Stomach (tissue), 9 donors: Measurements from ENCODE around the gene TMOD4. TPM values are rescaled to one million over a fixed set of nuclear protein-coding genes. Genes with fewer than 3 reads are reported as not detected.

Experiments used
- DNase-seq, 2 donors: peaks; one replicate each; pipeline versions ENCODE4 v3.0.0 to v3.0.0-alpha.2; 2013 to 2019
- H3K27ac ChIP-seq, 5 donors: fragments of 200-600 bp in 4 of 5; sonication (generic) in 4 of 5; one replicate each; pipeline ENCODE4 v1.5.1; 2013 to 2019; ENCODE audit warnings: mild to moderate bottlenecking in 1 of 5, moderate library complexity in 1 of 5
- H3K27me3 ChIP-seq, 3 donors: fragments of 200-600 bp; sonication (generic); one replicate each; pipeline ENCODE4 v1.5.1; 2017 to 2019; ENCODE audit warnings: mixed run types in 1 of 3
- H3K36me3 ChIP-seq, 4 donors: fragments of 200-600 bp; sonication (generic); 1 replicate in 3 of 4; 2 replicates in 1 of 4; pipeline ENCODE4 v1.5.1; 2016 to 2019
- H3K4me1 ChIP-seq, 4 donors: fragments of 200-600 bp; sonication (generic); one replicate each; pipeline ENCODE4 v1.5.1; 2016 to 2019
- H3K4me3 ChIP-seq, 4 donors: fragments of 200-600 bp; sonication (generic) in 3 of 4; one replicate each; pipeline ENCODE4 v1.5.1; 2016 to 2019; ENCODE audit warnings: mild to moderate bottlenecking in 1 of 4
- H3K9me3 ChIP-seq, 4 donors: fragments of 200-600 bp; sonication (generic); one replicate each; pipeline ENCODE4 v1.5.1; 2016 to 2019
- CTCF ChIP-seq, 7 experiments: fragments of 450-650 bp in 4 of 7; fragments of 200-600 bp in 3 of 7; sonication (generic) in 3 of 7; IDR thresholded peaks; one replicate each; pipeline ENCODE4 v1.5.1; 2016 to 2019; ENCODE audit warnings: antibody characterized with exemption in 7 of 7, control low read depth in 2 of 7, mild to moderate bottlenecking in 1 of 7
- EP300 ChIP-seq: sonication (generic); formaldehyde crosslinking; IDR thresholded peaks from one replicate; pipeline ENCODE4 v1.6.1; 2017; ENCODE audit warnings: antibody characterized with exemption
- POLR2A ChIP-seq, 4 donors: fragments of 450-650 bp; IDR thresholded peaks; one replicate each; pipeline ENCODE4 v1.6.1; 2016; ENCODE audit warnings: antibody characterized with exemption in 4 of 4, control low read depth in 2 of 4, mild to moderate bottlenecking in 1 of 4, moderate library complexity in 1 of 4
- POLR2AphosphoS5 ChIP-seq, 3 donors: sonication (generic); formaldehyde crosslinking; IDR thresholded peaks; one replicate each; pipeline ENCODE4 v1.6.1; 2016; ENCODE audit warnings: antibody characterized with exemption in 3 of 3
- WGBS, 5 donors: extraction: QIAGEN DNeasy Blood & Tissue Kit in 3 of 5; methylation state at CpG; one replicate each; pipeline versions ENCODE4 v1.1.5 to v1.1.7; 2013 to 2018; 5-methylcytosine and 5-hydroxymethylcytosine counted together
- intact Hi-C: fragments of 100-400 bp; cut with DNase I; formaldehyde crosslinking; loops from one replicate; pipeline ENCODE4 v1.15.1; 2023; ENCODE audit warnings: low total_unique reads
- polyA plus RNA-seq, 3 donors: library from polyadenylated mRNA; stranded (reverse); fragments of 200-250 nt; gene quantifications; one replicate each; pipeline ENCODE4 v1.2.3, GENCODE V29; 2013
- total RNA-seq, 5 donors: library from RNA; depleted of rRNA; stranded (reverse); fragments of >200 nt; gene quantifications; one replicate each; pipeline versions ENCODE4 v1.1.0 to v1.2.3, GENCODE V29; 2014 to 2016
- donor health status: healthy with polysubstance abuse.
- donor health status: Bipolar disorder and iron deficiency.
- donor health status: healthy.

TMOD4 gene
- total and polyA plus RNA-seq, 8 donors = 1.2 TPM; not detected in 7

GRCh38 chr1:151187205-151187604 lies 11.4 kb upstream of the TMOD4 start:
- no peaks in the 10 kb centered on the region for H3K27me3 ChIP-seq
- DNase-seq = peak in 1 of 2 donors; percentile 34
- H3K27ac ChIP-seq = peak overlapping the region in 2 of 5 donors; percentile 18 to 24
- H3K4me3 ChIP-seq = no peak overlapping the region
- no peaks in the 10 kb centered on the region for H3K9me3 ChIP-seq
- WGBS, 5 donors = 76 to 91% (median 84%) methylated on average over 1 of the region's 1 CpG
- TF ChIP-seq CTCF (IDR thresholded peaks at IDR 0.05) (no peak), POLR2AphosphoS5 (IDR thresholded peaks at IDR 0.05) (no peak), POLR2A (IDR thresholded peaks at IDR 0.05) (no peak), EP300 (no peak)
- H3K36me3 ChIP-seq = peaks cover 33 to 39% (median 38%) of the 10 kb centered on the region in 4 donors
- peaks cover 15 to 37% (median 30%) of the 10 kb centered on the region in 4 donors for H3K4me1 ChIP-seq
- intact Hi-C loops = no loop called here

GRCh38 chr1:151184211-151184610 lies 8.4 kb upstream of the TMOD4 start:
- H3K4me1 ChIP-seq = peaks cover 9 to 29% (median 22%) of the 10 kb centered on the region in 4 donors
- 88 to 96% (median 89%) methylated on average over 10 of the region's 10 CpGs for WGBS, 5 donors
- no peaks in the 10 kb centered on the region for H3K27me3 ChIP-seq
- TF ChIP-seq EP300 (no peak), CTCF (IDR thresholded peaks at IDR 0.05) (no peak), POLR2A (IDR thresholded peaks at IDR 0.05) (no peak), POLR2AphosphoS5 (IDR thresholded peaks at IDR 0.05) (no peak)
- intact Hi-C loops = no loop called here
- no peak for DNase-seq
- H3K27ac ChIP-seq = no peak overlapping the region
- H3K36me3 ChIP-seq = peaks cover 60 to 69% (median 68%) of the 10 kb centered on the region in 4 donors
- H3K4me3 ChIP-seq = no peak overlapping the region
- H3K9me3 ChIP-seq = no peaks in the 10 kb centered on the region

- intact Hi-C loops = loop anchor here (10.0 kb wide), 1 partner anchor 68 kb away; no protein-coding TSS in a partner anchor
- Histone ChIP-seq H3K4me3 (no peak overlapping the region), H3K27me3 (no peaks in the 10 kb centered on the region), H3K36me3 (peaks cover 70 to 90% (median 87%) of the 10 kb centered on the region in 4 donors), H3K9me3 (no peaks in the 10 kb centered on the region), H3K27ac (no peak overlapping the region), H3K4me1 (peaks cover 0 to 10% (median 0%) of the 10 kb centered on the region in 4 donors)
- TF ChIP-seq POLR2AphosphoS5 (IDR thresholded peaks at IDR 0.05) = no peak
- TF ChIP-seq EP300 = no peak
- no peak for TF ChIP-seq CTCF (IDR thresholded peaks at IDR 0.05)
- TF ChIP-seq POLR2A (IDR thresholded peaks at IDR 0.05) = no peak
- DNase-seq = no peak
- WGBS, 5 donors = 92 to 95% (median 94%) methylated on average over 17 of the region's 17 CpGs
These were observed 799 bp upstream of the TMOD4 start for GRCh38 chr1:151176514-151177045.

GRCh38 chr1:151175041-151175741 lies 590 bp downstream of the TMOD4 start:
- no peaks in the 10 kb centered on the region for H3K27me3 ChIP-seq
- no peaks in the 10 kb centered on the region for H3K9me3 ChIP-seq
- peaks cover 0 to 10% (median 0%) of the 10 kb centered on the region in 4 donors for H3K4me1 ChIP-seq
- WGBS, 5 donors = 59 to 82% (median 72%) methylated on average over 6 of the region's 6 CpGs
- H3K27ac ChIP-seq = peak overlapping the region in 2 of 5 donors; percentile 32 to 33
- DNase-seq = no peak
- intact Hi-C loops = loop anchor here (10.0 kb wide), 1 partner anchor 70 kb away; no protein-coding TSS in a partner anchor
- TF ChIP-seq EP300 (no peak), POLR2A (IDR thresholded peaks at IDR 0.05) (no peak), POLR2AphosphoS5 (IDR thresholded peaks at IDR 0.05) (no peak), CTCF (IDR thresholded peaks at IDR 0.05) (no peak)
- H3K36me3 ChIP-seq = peaks cover 56 to 90% (median 87%) of the 10 kb centered on the region in 4 donors
- H3K4me3 ChIP-seq = no peak overlapping the region
